Nephron progenitor cell (in vitro differentiated cells): ENCODE data around the gene PARD3.

Source experiments
- DNase-seq: peaks from one replicate; pipeline ENCODE4 v3.0.0; 2021
- H3K27ac Mint-ChIP-seq: 2 replicates; pipeline ENCODE4 v1.8.0; 2021; ENCODE audit warnings: mild to moderate bottlenecking, moderate library complexity, mixed read lengths
- H3K27me3 Mint-ChIP-seq: 2 replicates; pipeline ENCODE4 v1.8.0; 2021; ENCODE audit warnings: mild to moderate bottlenecking, low read depth, mixed read lengths; ENCODE audit not compliant: poor library complexity
- H3K36me3 Mint-ChIP-seq: 2 replicates; pipeline ENCODE4 v1.8.0; 2021; ENCODE audit warnings: low read depth, mixed read lengths
- H3K4me1 Mint-ChIP-seq: 2 replicates; pipeline ENCODE4 v1.8.0; 2021; ENCODE audit warnings: mixed read lengths
- H3K4me3 Mint-ChIP-seq: 2 replicates; pipeline ENCODE4 v1.8.0; 2021; ENCODE audit warnings: mild to moderate bottlenecking, moderate library complexity, mixed read lengths
- H3K9me3 Mint-ChIP-seq: 2 replicates; pipeline ENCODE4 v1.8.0; 2021; ENCODE audit warnings: mild to moderate bottlenecking, moderate library complexity, mixed read lengths
- TF ChIP-seq, protein P1 (sequence below): fragments of 200-600 bp; sonication (generic); IDR thresholded peaks from 2 replicates; pipeline ENCODE4 v1.5.0; 2021; ENCODE audit warnings: antibody characterized with exemption

PARD3 gene

DNA sequence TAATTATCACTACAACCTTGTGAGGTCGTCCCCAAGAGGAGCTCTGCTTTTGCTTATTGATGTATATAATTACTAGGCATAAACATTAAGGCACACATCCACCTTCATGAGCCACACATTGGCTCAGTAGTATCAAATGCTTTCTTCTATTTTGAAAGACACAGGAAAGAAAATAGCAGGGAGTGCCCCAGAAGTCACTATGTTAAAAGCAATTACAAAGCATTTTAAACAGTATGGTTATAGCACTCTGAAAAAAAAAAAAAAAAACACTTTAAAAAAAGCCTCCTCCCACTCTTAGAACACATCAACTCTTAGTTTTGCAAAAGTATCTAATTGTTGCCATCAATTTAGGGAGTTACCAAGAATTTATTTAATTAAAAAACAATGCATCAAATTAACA is 474.2 kb downstream of the PARD3 start:
- Mint-ChIP-seq H3K4me3 (no peak overlapping the region), H3K9me3 (no peaks in the 10 kb centered on the region), H3K4me1 (no peaks in the 10 kb centered on the region), H3K27ac (no peak overlapping the region), H3K36me3 (peaks cover 13% of the 10 kb centered on the region), H3K27me3 (no peaks in the 10 kb centered on the region)
- DNase-seq: no peak
- TF ChIP-seq, protein P1, sequence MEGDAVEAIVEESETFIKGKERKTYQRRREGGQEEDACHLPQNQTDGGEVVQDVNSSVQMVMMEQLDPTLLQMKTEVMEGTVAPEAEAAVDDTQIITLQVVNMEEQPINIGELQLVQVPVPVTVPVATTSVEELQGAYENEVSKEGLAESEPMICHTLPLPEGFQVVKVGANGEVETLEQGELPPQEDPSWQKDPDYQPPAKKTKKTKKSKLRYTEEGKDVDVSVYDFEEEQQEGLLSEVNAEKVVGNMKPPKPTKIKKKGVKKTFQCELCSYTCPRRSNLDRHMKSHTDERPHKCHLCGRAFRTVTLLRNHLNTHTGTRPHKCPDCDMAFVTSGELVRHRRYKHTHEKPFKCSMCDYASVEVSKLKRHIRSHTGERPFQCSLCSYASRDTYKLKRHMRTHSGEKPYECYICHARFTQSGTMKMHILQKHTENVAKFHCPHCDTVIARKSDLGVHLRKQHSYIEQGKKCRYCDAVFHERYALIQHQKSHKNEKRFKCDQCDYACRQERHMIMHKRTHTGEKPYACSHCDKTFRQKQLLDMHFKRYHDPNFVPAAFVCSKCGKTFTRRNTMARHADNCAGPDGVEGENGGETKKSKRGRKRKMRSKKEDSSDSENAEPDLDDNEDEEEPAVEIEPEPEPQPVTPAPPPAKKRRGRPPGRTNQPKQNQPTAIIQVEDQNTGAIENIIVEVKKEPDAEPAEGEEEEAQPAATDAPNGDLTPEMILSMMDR: no peak

DNA sequence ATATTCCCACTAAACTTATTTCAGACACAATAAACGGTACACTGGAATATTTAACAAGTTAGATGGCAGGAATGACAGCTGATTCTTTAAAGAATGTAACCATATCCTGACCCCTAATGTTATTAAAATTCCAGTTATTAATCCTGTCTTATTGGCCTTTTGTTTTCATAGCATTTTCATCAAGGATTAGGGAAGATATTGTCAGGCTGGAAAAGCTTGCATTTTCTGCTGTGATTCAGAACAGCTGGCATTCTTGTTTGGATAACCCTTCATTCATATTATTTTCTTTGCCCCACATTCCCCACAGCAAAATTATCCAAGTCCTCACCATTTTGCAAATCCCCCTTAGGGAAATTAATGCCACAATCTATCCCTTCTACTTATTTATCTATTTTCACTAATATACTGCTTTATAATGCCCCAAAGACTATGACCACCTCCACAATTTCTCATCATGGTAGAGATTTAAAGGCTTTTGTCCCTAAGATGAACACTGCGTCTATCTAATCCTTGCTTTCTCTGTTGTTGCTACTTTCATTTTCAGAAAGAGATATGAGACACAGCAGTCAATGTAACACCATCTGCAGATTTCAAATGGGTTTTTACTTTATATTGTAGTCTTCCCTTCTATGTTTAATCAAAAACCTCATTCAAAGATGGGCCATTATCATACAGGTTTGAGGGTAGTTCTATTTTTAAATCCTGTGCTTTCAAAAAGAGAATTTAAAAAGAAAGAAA is 475.1 kb downstream of the PARD3 start:
- Mint-ChIP-seq H3K4me3 (no peak overlapping the region), H3K27ac (no peak overlapping the region), H3K36me3 (peaks cover 11% of the 10 kb centered on the region), H3K27me3 (no peaks in the 10 kb centered on the region), H3K9me3 (no peaks in the 10 kb centered on the region), H3K4me1 (no peaks in the 10 kb centered on the region)
- no peak for DNase-seq
- TF ChIP-seq, protein P1: no peak

- H3K4me3 Mint-ChIP-seq: no peak overlapping the region
- DNase-seq: no peak
- no peaks in the 10 kb centered on the region for H3K27me3 Mint-ChIP-seq
- peaks cover 11% of the 10 kb centered on the region for H3K36me3 Mint-ChIP-seq
- H3K9me3 Mint-ChIP-seq: no peaks in the 10 kb centered on the region
- TF ChIP-seq, protein P1: no peak
- H3K4me1 Mint-ChIP-seq: no peaks in the 10 kb centered on the region
- H3K27ac Mint-ChIP-seq: no peak overlapping the region
Observed at GRCh38 chr10:34337917-34338316, 477.2 kb downstream of the PARD3 start.

DNA sequence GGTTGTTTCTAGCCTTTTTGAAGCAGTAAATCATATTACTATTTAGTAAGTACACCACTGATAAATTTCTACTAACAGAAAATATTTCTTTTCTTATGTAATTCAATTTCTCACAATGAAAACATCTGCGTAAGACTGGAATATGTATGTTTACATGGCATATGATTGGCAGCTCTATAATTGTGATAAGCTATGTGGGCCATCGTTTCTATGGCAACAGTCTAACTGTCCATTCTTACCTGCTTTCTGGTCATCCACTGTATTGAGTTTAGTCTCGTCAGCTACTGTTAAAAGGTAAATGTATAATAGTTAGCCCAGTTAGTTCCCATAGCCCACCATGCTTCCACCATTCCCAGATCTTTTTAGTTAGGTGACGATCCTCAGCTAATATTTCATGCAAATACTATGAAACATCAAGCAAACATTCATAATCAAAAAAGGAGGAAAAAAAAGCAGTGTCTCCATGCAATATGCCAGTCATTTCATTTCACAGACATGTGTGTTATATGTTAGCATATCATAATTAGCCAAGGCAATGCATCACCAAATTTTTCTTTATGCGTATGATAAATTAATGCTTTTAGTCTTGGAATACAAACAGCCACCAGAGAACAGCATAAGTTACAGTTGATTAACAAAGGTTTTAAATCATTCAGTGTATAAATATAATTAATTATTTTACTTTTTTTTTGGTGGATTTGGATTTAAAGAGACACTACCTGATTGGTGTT is 479.0 kb downstream of the PARD3 start:
- Mint-ChIP-seq H3K27ac (no peak overlapping the region), H3K36me3 (peaks cover 21% of the 10 kb centered on the region), H3K9me3 (no peaks in the 10 kb centered on the region)

GRCh38 chr10:34334908-34335307 is 480.2 kb downstream of the PARD3 start:
- DNase-seq: no peak
- H3K27ac Mint-ChIP-seq: no peak overlapping the region
- no peaks in the 10 kb centered on the region for H3K9me3 Mint-ChIP-seq
- TF ChIP-seq, protein P1: no peak
- H3K4me1 Mint-ChIP-seq: no peaks in the 10 kb centered on the region
- H3K27me3 Mint-ChIP-seq: no peaks in the 10 kb centered on the region
- no peak overlapping the region for H3K4me3 Mint-ChIP-seq
- H3K36me3 Mint-ChIP-seq: peaks cover 26% of the 10 kb centered on the region

More for the DNA sequence above, 479.0 kb downstream of the PARD3 start:
- DNase-seq: no peak
- Mint-ChIP-seq H3K4me3 (no peak overlapping the region), H3K4me1 (no peaks in the 10 kb centered on the region), H3K27me3 (no peaks in the 10 kb centered on the region)
- TF ChIP-seq, protein P1: no peak

DNA sequence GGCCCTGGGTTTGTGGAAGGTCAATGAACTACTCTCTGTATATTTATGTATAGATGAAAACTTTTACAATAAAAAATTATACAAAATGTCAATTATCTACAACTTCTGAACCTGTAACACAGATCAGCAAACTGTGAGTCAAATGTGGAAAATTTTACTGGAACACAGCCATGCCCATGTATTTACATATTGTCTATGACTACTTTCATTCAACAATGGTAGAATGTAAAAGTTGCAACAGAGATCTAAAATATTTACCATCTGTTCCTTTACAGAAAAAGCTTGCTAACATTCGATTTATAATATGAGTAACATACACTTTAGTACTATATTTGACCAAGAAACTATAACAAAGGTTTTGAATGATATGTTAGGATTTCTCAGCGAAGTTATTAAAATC is 481.6 kb downstream of the PARD3 start:
- Mint-ChIP-seq H3K9me3 (no peaks in the 10 kb centered on the region), H3K27me3 (no peaks in the 10 kb centered on the region), H3K36me3 (peaks cover 28% of the 10 kb centered on the region), H3K4me3 (no peak overlapping the region), H3K4me1 (no peaks in the 10 kb centered on the region), H3K27ac (no peak overlapping the region)
- TF ChIP-seq, protein P1: no peak
- DNase-seq: no peak
